Loucy (cell line): Measurements from ENCODE around the gene TANGO2.

ENCODE experiments used
- H2AFZ ChIP-seq: fragments of 200-600 bp; sonication (generic); 2 replicates; pipeline ENCODE4 v1.6.0; 2016; ENCODE audit warnings: antibody characterized with exemption, mild to moderate bottlenecking, low read length, moderate library complexity
- H3F3A ChIP-seq: fragments of 200-600 bp; 2 replicates; pipeline ENCODE4 v1.6.0; 2016; ENCODE audit warnings: antibody characterized with exemption, low read depth, mild to moderate bottlenecking
- H3K27me3 ChIP-seq: fragments of 200-600 bp; sonication (generic); 2 replicates; pipeline ENCODE4 v1.6.1; 2014; ENCODE audit warnings: low read length, mild to moderate bottlenecking; ENCODE audit not compliant: insufficient read depth, poor library complexity, severe bottlenecking
- H3K36me3 ChIP-seq: fragments of 200-600 bp; sonication (generic); 2 replicates; pipeline ENCODE4 v1.6.1; 2016; ENCODE audit warnings: low read length; ENCODE audit not compliant: insufficient read depth
- H3K4me1 ChIP-seq: fragments of 200-600 bp; sonication (generic); 2 replicates; pipeline ENCODE4 v1.5.1; 2014; ENCODE audit warnings: low read length, mild to moderate bottlenecking; ENCODE audit not compliant: insufficient read depth, poor library complexity, severe bottlenecking
- H3K4me2 ChIP-seq: fragments of 200-600 bp; sonication (generic); 2 replicates; pipeline ENCODE4 v1.6.0; 2014; ENCODE audit warnings: antibody characterized with exemption, low read length, low read depth, mild to moderate bottlenecking; ENCODE audit not compliant: poor library complexity, severe bottlenecking
- H3K4me3 ChIP-seq: fragments of 200-600 bp; sonication (generic); 2 replicates; pipeline ENCODE4 v1.5.1; 2014; ENCODE audit warnings: low read length, mild to moderate bottlenecking, mixed read lengths; ENCODE audit not compliant: poor library complexity, severe bottlenecking
- H3K79me2 ChIP-seq: fragments of 200-600 bp; sonication (generic); 2 replicates; pipeline ENCODE4 v1.6.1; 2014; ENCODE audit warnings: low read length; ENCODE audit not compliant: insufficient read depth
- H3K9ac ChIP-seq: fragments of 200-600 bp; sonication (generic); 2 replicates; pipeline ENCODE4 v1.6.0; 2014; ENCODE audit warnings: mild to moderate bottlenecking, low read depth, low read length, moderate library complexity; ENCODE audit not compliant: poor library complexity, severe bottlenecking
- H3K9me2 ChIP-seq: fragments of 200-600 bp; sonication (generic); replicated peaks from 2 replicates; pipeline ENCODE4 v1.6.1; 2016; ENCODE audit warnings: low read depth, low read length, mixed read lengths
- H3K9me3 ChIP-seq: fragments of 200-600 bp; sonication (generic); 2 replicates; pipeline ENCODE4 v1.6.1; 2014; ENCODE audit warnings: mild to moderate bottlenecking, antibody characterized with exemption, low read length, low read depth; ENCODE audit not compliant: insufficient read depth
- H4K20me1 ChIP-seq: fragments of 200-600 bp; sonication (generic); 2 replicates; pipeline ENCODE4 v1.6.0; 2014; ENCODE audit warnings: antibody characterized with exemption, low read length, mild to moderate bottlenecking; ENCODE audit not compliant: insufficient read depth, poor library complexity, severe bottlenecking
- CTCF ChIP-seq: fragments of 200-600 bp; sonication (generic); conservative IDR thresholded peaks from 2 replicates; pipeline ENCODE4 v1.5.1; 2014; ENCODE audit warnings: mild to moderate bottlenecking, antibody characterized with exemption, low read length
- EZH2phosphoT487 ChIP-seq: fragments of 200-600 bp; IDR thresholded peaks from 2 replicates; pipeline ENCODE4 v1.6.1; 2018; ENCODE audit warnings: antibody characterized with exemption, mild to moderate bottlenecking, moderate library complexity, borderline replicate concordance

The TANGO2 gene

GRCh38 chr22:20107951-20108756 is 87.2 kb downstream of the TANGO2 start:
- H3F3A ChIP-seq: no peaks in the 10 kb centered on the region
- TF ChIP-seq EZH2phosphoT487 (no peak), CTCF (no peak)
- H3K9me2 ChIP-seq: no peaks in the 10 kb centered on the region
- H3K4me1 ChIP-seq: no peaks in the 10 kb centered on the region
- no peak overlapping the region for H2AFZ ChIP-seq
- H3K4me2 ChIP-seq: no peak overlapping the region
- H3K9me3 ChIP-seq: no peaks in the 10 kb centered on the region
- no peak overlapping the region for H3K4me3 ChIP-seq
- H3K79me2 ChIP-seq: peaks cover 29% of the 10 kb centered on the region
- H4K20me1 ChIP-seq: peaks cover 20% of the 10 kb centered on the region
- H3K9ac ChIP-seq: no peak overlapping the region
- H3K36me3 ChIP-seq: peaks cover 90% of the 10 kb centered on the region; the same call in 1 of the 2 replicates
- no peaks in the 10 kb centered on the region for H3K27me3 ChIP-seq

- H4K20me1 ChIP-seq: peaks cover 20% of the 10 kb centered on the region
- no peak overlapping the region for H3K9ac ChIP-seq
- no peak overlapping the region for H2AFZ ChIP-seq
- H3K9me2 ChIP-seq: no peaks in the 10 kb centered on the region
- H3K4me2 ChIP-seq: no peak overlapping the region
- no peaks in the 10 kb centered on the region for H3K27me3 ChIP-seq
- no peaks in the 10 kb centered on the region for H3K4me1 ChIP-seq
- no peak overlapping the region for H3K4me3 ChIP-seq
- peaks cover 88% of the 10 kb centered on the region; the same call in 1 of the 2 replicates for H3K36me3 ChIP-seq
- H3F3A ChIP-seq: no peaks in the 10 kb centered on the region
- peaks cover 26% of the 10 kb centered on the region; the same call in 1 of the 2 replicates for H3K79me2 ChIP-seq
- TF ChIP-seq CTCF (no peak), EZH2phosphoT487 (no peak)
- H3K9me3 ChIP-seq: no peaks in the 10 kb centered on the region
These were observed 87.9 kb downstream of the TANGO2 start for GRCh38 chr22:20108757-20109230.

GRCh38 chr22:20109411-20110358 is 88.8 kb downstream of the TANGO2 start:
- Histone ChIP-seq H4K20me1 (peaks cover 21% of the 10 kb centered on the region), H3K4me1 (no peaks in the 10 kb centered on the region), H3K4me2 (no peak overlapping the region), H3K36me3 (peaks cover 91% of the 10 kb centered on the region; the same call in 1 of the 2 replicates), H3K79me2 (peaks cover 28% of the 10 kb centered on the region; the same call in 1 of the 2 replicates), H2AFZ (no peak overlapping the region), H3K9me2 (no peaks in the 10 kb centered on the region), H3F3A (no peaks in the 10 kb centered on the region), H3K27me3 (no peaks in the 10 kb centered on the region), H3K9ac (no peak overlapping the region), H3K9me3 (no peaks in the 10 kb centered on the region), H3K4me3 (no peak overlapping the region)
- TF ChIP-seq EZH2phosphoT487: no peak
- no peak for TF ChIP-seq CTCF
